Lower lobe of right lung (tissue), 2 donors: ENCODE measurements around the gene HSPBAP1. TPM values are rescaled to one million over a fixed set of nuclear protein-coding genes. Genes with fewer than 3 reads are reported as not detected.

Source experiments
- ATAC-seq, 2 donors: fragments of 200-7000 bp; cut with Tn5 transposase; one replicate each; pipeline ENCODE4 v1.9.1; 2020 to 2022; ENCODE audit warnings: mild to moderate bottlenecking in 2 of 2, moderate library complexity in 2 of 2
- DNase-seq: peaks from one replicate; pipeline ENCODE4 v3.0.0-alpha.2; 2020
- H3K27ac ChIP-seq: fragments of 200-600 bp; one replicate; pipeline ENCODE4 v1.8.0; 2022
- H3K27me3 ChIP-seq: fragments of 200-600 bp; one replicate; pipeline ENCODE4 v1.8.0; 2022; ENCODE audit warnings: low read depth
- H3K36me3 ChIP-seq: fragments of 200-600 bp; one replicate; pipeline ENCODE4 v1.8.0; 2022; ENCODE audit warnings: mild to moderate bottlenecking
- H3K4me1 ChIP-seq: fragments of 200-600 bp; one replicate; pipeline ENCODE4 v1.8.0; 2022
- H3K4me3 ChIP-seq: fragments of 200-600 bp; one replicate; pipeline ENCODE4 v1.8.0; 2022; ENCODE audit warnings: mild to moderate bottlenecking
- H3K9me3 ChIP-seq: fragments of 200-600 bp; one replicate; pipeline ENCODE4 v1.8.0; 2022
- intact Hi-C: fragments of 100-400 bp; cut with DNase I; formaldehyde crosslinking; loops from one replicate; pipeline ENCODE4 v1.11.0; 2022
- total RNA-seq: library from RNA; stranded (reverse); fragmentation: NEBNext Ultra II Directional; extraction: Animal tissue kit (Norgen Biotek cat#: 25700); gene quantifications from one replicate; pipeline ENCODE4 v1.2.1, GENCODE V29; 2021
- TF ChIP-seq, protein P1 (sequence below): fragments of 200-600 bp; IDR thresholded peaks from one replicate; pipeline ENCODE4 v1.8.0; 2022; ENCODE audit warnings: antibody characterized with exemption, mild to moderate bottlenecking
- donor health status: DM: no; HTN: yes; CAD: no; lungs with severe emphysema.

Gene HSPBAP1
- total RNA-seq, 1 donor from 2014 or later = 15.4 TPM

DNA sequence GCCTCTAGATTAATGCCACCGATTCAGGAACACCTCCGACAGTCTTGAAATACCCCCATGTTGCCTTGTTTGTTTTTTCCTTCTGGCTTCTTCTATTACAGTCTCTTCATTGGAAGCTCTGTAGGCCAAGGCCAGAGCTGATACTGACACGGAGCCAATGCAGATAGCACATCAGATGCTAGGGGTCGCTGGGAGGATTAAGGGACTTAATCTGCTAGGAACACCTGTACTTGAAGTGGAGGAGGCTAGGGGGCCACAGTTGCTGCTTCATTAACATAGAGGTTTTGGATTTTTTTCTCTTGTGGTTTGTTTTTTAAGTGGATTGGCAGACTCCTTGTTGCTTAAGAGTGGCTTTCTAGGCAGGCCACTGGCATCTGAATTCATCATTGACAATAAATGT lies 63.4 kb downstream of the HSPBAP1 start:
- intact Hi-C loops = no loop called here

DNA sequence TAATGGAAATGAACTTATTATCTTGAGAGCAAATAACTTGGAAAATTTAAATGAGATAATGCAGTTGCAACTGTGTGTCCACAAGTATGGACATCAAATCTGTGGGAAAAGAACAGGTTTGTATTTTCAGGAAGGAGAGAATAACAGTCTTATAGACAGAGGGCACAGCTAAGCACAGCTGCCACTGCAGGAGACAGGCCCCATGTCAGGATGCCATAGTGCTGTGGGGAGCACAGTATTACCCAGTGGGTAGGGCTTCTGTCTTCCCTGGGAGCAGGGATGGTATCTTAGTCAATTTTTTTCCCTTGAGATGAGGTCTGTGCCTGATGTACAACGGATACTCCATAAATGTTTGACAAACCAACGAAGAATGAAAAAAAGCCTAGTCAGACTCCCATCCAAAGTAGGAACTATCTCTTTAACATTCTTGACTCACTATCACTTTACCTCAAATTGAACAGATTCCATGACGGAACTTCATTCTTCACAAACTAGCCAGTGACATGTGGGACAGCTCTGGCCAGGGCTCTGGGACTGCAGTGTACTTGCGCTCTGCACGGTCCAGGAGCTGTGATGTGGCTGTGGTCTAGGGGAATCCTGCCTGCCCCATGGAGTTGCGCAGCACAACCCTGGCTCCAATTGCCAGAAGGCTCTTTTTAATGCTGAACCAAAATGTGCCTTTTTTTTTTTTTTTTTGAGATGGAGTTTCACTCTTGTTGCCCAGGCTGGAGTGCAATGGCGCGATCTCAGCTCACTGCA lies 64.7 kb downstream of the HSPBAP1 start:
- intact Hi-C loops = no loop called here
- ATAC-seq = no peak

More for the DNA sequence above, 63.4 kb downstream of the HSPBAP1 start:
- no peak overlapping the region for H3K4me3 ChIP-seq
- peaks cover 3% of the 10 kb centered on the region for H3K4me1 ChIP-seq
- no peak for ATAC-seq
- no peaks in the 10 kb centered on the region for H3K27me3 ChIP-seq
- no peak overlapping the region for H3K27ac ChIP-seq
- H3K9me3 ChIP-seq = no peaks in the 10 kb centered on the region
- TF ChIP-seq, protein P1, sequence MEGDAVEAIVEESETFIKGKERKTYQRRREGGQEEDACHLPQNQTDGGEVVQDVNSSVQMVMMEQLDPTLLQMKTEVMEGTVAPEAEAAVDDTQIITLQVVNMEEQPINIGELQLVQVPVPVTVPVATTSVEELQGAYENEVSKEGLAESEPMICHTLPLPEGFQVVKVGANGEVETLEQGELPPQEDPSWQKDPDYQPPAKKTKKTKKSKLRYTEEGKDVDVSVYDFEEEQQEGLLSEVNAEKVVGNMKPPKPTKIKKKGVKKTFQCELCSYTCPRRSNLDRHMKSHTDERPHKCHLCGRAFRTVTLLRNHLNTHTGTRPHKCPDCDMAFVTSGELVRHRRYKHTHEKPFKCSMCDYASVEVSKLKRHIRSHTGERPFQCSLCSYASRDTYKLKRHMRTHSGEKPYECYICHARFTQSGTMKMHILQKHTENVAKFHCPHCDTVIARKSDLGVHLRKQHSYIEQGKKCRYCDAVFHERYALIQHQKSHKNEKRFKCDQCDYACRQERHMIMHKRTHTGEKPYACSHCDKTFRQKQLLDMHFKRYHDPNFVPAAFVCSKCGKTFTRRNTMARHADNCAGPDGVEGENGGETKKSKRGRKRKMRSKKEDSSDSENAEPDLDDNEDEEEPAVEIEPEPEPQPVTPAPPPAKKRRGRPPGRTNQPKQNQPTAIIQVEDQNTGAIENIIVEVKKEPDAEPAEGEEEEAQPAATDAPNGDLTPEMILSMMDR = no peak
- no peak for DNase-seq
- H3K36me3 ChIP-seq = peaks cover 29% of the 10 kb centered on the region

DNA sequence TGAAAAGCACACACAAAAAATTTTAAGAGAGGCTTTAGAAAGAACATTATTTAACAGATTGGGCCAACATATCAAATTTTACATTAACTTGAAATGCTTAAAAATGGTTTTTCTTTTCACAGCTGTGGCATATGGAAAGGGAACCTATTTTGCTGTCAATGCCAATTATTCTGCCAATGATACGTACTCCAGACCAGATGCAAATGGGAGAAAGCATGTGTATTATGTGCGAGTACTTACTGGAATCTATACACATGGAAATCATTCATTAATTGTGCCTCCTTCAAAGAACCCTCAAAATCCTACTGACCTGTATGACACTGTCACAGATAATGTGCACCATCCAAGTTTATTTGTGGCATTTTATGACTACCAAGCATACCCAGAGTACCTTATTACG lies 65.4 kb downstream of the HSPBAP1 start:
- intact Hi-C loops = no loop called here
- no peak overlapping the region for H3K4me3 ChIP-seq
- H3K9me3 ChIP-seq = no peaks in the 10 kb centered on the region
- DNase-seq = no peak
- ATAC-seq = no peak
- no peaks in the 10 kb centered on the region for H3K27me3 ChIP-seq
- peaks cover 29% of the 10 kb centered on the region for H3K36me3 ChIP-seq
- H3K4me1 ChIP-seq = peaks cover 3% of the 10 kb centered on the region
- no peak overlapping the region for H3K27ac ChIP-seq
- TF ChIP-seq, protein P1 = no peak

More for the DNA sequence above, 64.7 kb downstream of the HSPBAP1 start:
- Histone ChIP-seq H3K27me3 (no peaks in the 10 kb centered on the region), H3K4me3 (no peak overlapping the region), H3K9me3 (no peaks in the 10 kb centered on the region), H3K36me3 (peaks cover 29% of the 10 kb centered on the region), H3K27ac (no peak overlapping the region), H3K4me1 (peaks cover 3% of the 10 kb centered on the region)
- TF ChIP-seq, protein P1 = no peak
- no peak for DNase-seq

DNA sequence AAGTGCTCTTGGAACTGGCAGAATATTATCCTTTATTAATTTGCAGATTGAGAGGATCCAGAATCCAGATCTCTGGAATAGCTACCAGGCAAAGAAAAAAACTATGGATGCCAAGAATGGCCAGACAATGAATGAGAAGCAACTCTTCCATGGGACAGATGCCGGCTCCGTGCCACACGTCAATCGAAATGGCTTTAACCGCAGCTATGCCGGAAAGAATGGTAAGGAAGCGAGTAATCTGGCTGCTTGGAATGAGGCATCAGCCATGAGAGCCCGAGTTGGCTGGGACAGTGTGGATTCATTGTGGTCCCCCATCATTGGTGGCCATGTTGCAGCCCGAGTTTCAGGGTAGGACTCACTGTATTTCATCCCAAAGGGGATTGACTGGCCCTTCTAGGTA lies 65.9 kb downstream of the HSPBAP1 start:
- Histone ChIP-seq H3K36me3 (peaks cover 31% of the 10 kb centered on the region), H3K4me1 (no peaks in the 10 kb centered on the region), H3K4me3 (no peak overlapping the region), H3K9me3 (no peaks in the 10 kb centered on the region), H3K27me3 (no peaks in the 10 kb centered on the region), H3K27ac (no peak overlapping the region)
- DNase-seq (no peak), ATAC-seq (no peak)
- intact Hi-C loops = no loop called here
- TF ChIP-seq, protein P1 = no peak

DNA sequence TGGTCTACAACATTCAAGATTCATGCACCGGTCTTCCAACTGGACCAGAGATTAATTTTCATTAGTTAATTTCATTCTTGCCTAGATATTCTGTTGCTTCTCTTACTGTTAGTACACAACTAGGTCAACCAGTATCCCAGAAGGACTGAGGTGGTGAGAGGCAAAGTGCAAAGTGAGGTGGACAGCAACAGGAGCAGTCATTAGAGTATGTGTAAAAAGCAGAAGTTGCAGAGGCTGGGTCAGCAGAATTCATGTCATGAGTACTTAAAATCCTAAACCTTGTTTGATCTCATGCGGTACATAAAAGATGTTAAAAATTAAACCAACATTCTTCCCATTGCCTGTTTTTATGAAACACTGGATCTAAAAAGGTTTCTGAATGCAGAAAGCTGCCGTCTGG lies 66.3 kb downstream of the HSPBAP1 start:
- TF ChIP-seq, protein P1 = no peak
- no peak for DNase-seq
- no peaks in the 10 kb centered on the region for H3K27me3 ChIP-seq
- H3K36me3 ChIP-seq = peaks cover 35% of the 10 kb centered on the region
- H3K4me3 ChIP-seq = no peak overlapping the region
- ATAC-seq = no peak
- intact Hi-C loops = no loop called here
- no peak overlapping the region for H3K27ac ChIP-seq
- H3K9me3 ChIP-seq = no peaks in the 10 kb centered on the region
- no peaks in the 10 kb centered on the region for H3K4me1 ChIP-seq
